GM19238 (cell line): ENCODE measurements around the gene GRB7.
"Not testable (repeated sequence)": the region's sequence is repeated elsewhere in the genome, so short reads cannot be mapped to it uniquely, and the experiment has no call there.

ENCODE experiments used
- DNase-seq: peaks from one replicate; pipeline ENCODE4 v3.0.0; 2011; ENCODE audit warnings: low spot score; ENCODE audit not compliant: insufficient read length

Gene GRB7

DNA sequence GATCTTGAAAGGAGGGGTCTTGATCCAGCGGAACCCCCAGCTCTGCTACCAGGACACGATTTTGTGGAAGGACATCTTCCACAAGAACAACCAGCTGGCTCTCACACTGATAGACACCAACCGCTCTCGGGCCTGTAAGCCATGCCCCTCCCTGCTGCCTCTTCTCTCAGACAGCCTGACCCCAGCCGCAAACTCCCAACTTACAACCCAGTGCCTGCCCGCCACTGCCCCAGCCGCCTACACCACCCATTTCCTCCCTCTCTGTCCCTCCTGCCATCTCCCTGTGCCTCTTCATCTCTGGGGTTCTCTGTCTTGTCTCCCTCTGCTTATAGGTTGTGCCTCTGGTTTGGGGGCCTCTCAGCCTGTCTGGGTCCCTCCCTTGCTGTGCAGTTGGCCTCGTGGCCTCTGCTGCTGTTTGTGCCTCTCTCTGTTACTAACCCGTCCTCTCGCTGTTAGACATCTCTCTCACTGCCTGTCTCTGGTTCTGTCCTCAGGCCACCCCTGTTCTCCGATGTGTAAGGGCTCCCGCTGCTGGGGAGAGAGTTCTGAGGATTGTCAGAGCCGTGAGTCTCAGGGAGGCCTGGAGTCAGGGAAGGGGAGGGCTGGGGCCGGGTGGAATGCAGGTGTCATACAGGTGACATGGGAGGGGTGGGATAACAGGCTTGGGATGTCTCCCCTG lies 28.3 kb upstream of the GRB7 start:
- DNase-seq = no peak

DNA sequence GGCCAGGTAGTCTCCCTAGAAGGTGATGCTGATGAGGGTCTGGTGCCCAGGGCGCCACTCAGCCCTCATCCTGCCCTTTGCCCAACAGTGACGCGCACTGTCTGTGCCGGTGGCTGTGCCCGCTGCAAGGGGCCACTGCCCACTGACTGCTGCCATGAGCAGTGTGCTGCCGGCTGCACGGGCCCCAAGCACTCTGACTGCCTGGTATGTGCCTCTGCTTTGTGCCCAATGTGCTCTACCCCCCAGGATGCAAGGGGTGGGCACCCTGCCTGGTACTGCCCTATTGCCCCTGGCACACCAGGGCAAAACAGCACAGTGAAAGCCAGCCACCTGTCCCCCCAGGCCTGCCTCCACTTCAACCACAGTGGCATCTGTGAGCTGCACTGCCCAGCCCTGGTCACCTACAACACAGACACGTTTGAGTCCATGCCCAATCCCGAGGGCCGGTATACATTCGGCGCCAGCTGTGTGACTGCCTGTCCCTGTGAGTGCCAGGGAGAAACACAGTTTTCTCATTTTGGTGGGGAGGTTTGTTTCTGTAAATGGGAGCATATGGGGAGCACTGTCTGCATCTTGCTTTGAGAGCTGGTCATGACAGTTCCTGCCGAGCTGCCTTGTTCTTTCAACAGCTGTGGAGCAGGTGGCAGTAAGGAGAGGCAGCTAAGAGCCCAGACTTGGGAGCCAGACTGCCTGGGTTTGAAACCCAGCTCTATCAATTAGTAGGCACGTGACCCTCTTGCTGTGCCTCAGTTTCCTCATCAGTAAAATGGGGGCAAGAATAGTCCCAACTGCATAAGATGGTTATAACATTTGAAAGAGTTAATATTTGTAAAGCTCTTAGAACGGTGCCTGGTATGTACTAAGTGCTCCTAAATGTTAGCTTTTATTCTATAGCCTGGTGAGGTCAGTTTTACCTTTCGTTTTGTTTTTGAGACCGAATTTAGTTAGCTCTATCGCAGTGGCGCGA lies 27.5 kb upstream of the GRB7 start:
- no peak for DNase-seq

- DNase-seq = not testable (repeated sequence)
These were observed 26.7 kb upstream of the GRB7 start for GRCh38 chr17:39711071-39711470.

- DNase-seq = no peak
These were observed 25.9 kb upstream of the GRB7 start for GRCh38 chr17:39711851-39712250.

DNA sequence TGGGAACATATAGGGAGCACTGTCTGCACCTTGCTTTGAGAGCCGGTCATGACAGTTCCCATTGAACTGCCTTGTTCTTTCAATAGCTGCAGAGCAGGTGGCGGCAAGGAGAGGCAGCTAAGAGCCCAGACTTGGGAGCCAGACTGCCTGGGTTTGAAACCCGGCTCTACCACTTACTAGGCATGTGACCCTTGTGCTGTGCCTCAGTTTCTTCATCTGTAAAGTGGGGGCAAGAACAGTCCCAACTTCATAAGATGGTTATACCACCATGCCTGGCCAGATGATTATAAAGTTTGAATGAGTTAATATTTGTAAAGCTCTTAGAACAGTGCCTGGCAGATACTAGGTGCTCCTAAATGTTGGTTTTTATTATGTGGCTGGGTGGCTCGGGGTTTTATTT lies 23.5 kb upstream of the GRB7 start:
- no peak for DNase-seq

DNA sequence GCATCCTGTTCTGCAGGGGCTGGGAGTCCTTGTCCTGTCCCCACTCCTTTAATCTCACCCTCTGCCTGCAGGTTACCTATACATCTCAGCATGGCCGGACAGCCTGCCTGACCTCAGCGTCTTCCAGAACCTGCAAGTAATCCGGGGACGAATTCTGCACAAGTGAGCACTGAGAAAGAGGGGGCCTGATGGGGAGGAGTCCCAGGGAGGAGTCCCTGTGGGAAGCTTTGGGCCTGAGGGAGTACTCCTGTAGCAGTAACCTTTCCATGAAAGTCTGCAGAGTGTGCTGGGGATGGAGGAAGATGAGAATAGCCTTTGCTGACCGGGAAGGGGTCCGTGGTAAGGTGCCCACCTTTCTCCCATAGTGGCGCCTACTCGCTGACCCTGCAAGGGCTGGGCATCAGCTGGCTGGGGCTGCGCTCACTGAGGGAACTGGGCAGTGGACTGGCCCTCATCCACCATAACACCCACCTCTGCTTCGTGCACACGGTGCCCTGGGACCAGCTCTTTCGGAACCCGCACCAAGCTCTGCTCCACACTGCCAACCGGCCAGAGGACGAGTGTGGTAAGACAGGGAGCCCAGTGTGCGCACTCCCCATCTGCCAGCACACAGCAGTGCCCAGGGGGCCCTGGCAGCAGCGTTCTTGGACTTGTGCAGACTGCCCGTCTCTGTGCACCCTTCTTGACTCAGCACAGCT lies 22.2 kb upstream of the GRB7 start:
- no peak for DNase-seq

- no peak for DNase-seq
These were observed 21.5 kb upstream of the GRB7 start for GRCh38 chr17:39716073-39716818.

DNA sequence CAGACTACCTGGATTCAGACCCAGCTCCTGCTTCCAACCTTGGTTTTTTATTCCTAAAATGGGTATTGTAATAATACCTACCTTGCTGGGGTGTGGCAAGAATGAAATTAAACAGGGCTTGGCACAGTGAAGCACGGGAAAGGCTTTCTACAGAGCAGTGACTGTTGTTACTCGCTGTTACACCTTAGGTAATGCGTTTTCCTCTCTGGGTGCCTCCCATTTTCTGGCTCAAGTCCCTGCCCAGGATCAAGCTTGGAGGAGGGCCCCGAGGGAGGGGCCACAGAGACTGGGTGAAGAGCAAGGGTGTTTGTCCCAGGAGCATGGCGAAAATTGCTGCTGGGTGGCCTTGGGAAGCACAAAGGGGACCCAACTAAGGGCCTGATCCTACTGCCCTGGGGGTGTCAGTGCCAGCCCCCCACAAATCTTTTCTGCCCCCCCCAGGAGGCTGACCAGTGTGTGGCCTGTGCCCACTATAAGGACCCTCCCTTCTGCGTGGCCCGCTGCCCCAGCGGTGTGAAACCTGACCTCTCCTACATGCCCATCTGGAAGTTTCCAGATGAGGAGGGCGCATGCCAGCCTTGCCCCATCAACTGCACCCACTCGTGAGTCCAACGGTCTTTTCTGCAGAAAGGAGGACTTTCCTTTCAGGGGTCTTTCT lies 20.7 kb upstream of the GRB7 start:
- no peak for DNase-seq

- DNase-seq = no peak
These were observed 20.1 kb upstream of the GRB7 start for GRCh38 chr17:39717660-39718059.

DNA sequence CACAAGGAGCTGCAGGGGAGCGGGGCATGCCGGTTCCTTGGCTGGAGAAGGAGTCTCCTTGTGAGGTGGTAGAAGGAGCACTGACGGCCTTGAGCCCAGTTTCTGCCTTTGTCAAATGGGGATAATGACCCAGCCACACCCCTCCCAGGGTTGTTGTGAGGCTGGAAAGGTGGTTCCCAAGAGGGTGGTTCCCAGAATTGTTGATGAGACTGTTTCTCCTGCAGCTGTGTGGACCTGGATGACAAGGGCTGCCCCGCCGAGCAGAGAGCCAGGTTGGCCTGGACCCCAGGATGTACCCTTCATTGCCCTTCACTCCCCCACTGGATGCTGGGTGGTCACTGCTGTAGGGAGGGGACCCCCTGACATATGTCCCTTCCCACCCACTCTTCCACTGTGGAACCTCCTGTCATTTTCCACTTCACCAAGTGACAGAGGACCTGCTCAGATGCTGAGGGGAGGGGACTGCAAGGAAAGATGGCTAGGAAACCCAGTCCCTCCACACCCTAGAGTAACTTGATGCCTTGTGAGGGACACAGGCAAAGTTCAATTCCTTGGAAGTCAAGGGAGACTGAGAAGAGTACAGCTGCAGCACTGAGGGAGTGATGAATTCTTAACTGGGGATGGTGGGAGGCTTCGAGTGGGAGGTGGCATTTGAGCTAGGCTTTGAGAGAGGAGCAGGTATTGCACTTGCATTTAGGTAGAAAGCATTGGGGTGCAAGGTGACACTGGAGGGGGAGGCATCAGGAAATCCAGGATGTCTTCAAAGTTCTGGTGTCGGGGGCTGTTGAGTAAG lies 18.0 kb upstream of the GRB7 start:
- DNase-seq = no peak

- DNase-seq = no peak
These were observed 15.6 kb upstream of the GRB7 start for GRCh38 chr17:39722104-39722503.

DNA sequence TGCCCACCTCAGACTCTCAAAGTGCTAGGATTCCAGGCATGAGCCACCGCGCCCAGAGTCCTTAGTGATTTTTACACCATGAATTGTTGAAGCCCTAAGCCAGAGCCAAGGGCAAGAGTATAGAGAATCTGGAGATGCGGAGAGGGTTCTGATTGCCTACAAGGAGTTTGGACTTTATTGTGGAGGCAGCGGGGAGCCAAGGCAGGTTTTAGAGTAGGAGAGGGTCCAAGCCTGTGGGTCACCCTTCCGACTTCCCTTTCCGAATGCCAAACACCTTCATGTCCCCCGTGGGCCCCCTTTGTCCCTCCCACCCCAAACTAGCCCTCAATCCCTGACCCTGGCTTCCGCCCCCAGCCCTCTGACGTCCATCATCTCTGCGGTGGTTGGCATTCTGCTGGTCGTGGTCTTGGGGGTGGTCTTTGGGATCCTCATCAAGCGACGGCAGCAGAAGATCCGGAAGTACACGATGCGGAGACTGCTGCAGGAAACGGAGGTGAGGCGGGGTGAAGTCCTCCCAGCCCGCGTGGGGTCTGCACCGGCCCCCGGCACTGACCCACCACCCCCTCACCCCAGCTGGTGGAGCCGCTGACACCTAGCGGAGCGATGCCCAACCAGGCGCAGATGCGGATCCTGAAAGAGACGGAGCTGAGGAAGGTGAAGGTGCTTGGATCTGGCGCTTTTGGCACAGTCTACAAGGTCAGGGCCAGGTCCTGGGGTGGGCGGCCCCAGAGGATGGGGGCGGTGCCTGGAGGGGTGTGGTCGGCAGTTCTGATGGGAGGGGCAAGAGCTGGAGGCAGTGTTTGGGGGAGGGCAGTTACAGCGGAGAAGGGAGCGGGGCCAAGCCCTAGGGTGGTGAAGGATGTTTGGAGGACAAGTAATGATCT lies 14.5 kb upstream of the GRB7 start:
- DNase-seq = no peak

DNA sequence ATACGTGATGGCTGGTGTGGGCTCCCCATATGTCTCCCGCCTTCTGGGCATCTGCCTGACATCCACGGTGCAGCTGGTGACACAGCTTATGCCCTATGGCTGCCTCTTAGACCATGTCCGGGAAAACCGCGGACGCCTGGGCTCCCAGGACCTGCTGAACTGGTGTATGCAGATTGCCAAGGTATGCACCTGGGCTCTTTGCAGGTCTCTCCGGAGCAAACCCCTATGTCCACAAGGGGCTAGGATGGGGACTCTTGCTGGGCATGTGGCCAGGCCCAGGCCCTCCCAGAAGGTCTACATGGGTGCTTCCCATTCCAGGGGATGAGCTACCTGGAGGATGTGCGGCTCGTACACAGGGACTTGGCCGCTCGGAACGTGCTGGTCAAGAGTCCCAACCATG lies 13.0 kb upstream of the GRB7 start:
- no peak for DNase-seq

GRCh38 chr17:39725923-39726322 lies 11.8 kb upstream of the GRB7 start:
- not testable (repeated sequence) for DNase-seq

- DNase-seq = no peak
These were observed 11.1 kb upstream of the GRB7 start for GRCh38 chr17:39726617-39727016.

DNA sequence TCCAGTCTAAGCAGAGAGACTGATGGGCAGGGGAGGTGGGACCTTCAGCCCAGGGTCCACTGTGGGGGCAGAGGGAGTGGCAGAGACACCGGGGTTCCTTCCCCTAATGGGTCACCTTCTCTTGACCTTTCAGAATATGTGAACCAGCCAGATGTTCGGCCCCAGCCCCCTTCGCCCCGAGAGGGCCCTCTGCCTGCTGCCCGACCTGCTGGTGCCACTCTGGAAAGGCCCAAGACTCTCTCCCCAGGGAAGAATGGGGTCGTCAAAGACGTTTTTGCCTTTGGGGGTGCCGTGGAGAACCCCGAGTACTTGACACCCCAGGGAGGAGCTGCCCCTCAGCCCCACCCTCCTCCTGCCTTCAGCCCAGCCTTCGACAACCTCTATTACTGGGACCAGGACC lies 10.2 kb upstream of the GRB7 start:
- DNase-seq = no peak

DNA sequence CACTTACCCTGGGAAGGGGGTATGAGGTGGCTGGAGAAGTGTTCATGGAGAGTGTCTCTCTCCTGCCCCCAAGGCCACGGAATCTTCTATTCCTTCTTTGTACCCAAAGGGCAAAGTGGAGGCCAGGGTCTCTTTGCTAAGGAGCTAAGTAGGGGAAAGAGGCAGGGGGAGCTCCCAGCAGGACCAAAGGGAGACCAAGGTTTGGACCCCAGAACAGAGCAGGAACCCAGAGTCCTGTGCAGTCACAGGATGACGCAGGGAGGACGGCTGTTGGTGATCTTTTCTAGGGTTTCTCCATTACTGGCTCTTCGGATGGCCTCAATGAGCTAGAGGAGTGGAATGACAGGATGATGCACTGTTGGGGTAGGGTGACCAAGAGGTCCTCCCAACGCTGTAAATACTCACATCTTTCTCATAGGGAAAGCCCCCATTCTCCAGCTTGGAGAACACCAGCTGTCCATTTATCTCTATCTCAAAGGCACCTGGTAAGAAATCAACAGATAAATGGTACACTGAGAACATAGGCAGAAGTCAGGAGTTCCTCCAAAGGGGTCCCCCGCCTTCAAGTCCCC lies 8.4 kb upstream of the GRB7 start:
- no peak for DNase-seq

DNA sequence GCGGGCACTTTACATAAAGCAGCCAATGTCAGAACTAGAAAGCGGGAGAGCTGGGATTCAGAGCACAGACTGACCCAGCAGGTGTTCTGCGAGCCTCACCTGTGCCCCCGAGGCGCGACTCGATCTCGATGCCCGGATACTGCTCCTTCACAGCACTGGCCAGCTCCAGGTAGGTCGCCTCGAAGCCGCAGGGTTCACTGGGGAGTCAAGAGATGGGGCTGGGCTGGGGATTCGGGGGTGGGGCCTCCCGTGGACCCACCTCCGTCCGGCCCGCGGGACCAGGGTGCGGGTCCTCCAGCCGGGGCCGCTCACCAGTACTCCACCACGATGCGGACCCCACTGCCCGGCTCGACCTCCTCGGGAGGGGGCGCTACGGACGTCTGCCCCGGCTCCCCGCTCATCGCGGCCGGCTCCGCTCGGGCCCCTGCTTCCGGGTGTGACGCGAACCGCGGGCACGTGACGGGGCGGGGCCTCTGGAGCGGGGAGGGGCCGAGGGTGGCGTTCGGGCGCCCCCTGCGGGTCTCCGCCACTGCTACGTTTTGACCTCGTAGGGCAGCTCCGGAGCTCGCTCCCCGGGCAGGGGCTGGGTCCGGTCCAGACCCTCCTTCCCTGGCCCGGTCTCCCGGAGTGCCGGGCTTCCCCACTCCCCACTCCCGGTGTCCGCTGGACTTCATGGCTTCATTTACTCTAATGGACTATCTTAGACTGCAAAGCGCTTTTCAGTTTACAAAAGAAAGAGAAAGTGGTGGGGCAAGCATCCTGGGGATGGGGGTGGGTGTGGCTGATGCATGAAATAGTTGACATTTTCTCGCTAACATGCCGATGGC lies 7.4 kb upstream of the GRB7 start, which contains the start of gene MIEN1:
Gene MIEN1 (minus strand): TSS at position 438 of the 827 bp plus-strand sequence. CDS start 37 bp downstream, at position 401.
- DNase-seq = peak; percentile 97
